Lung (tissue), 12 donors: Measurements from ENCODE around the gene BMPER. TPM values are rescaled to one million over a fixed set of nuclear protein-coding genes. Genes with fewer than 3 reads are reported as not detected.
A peak's percentile ranks its signal among the peaks of the same experiment; 100 is the strongest.

Experiments used
- ATAC-seq: fragments of 200-7000 bp; cut with Tn5 transposase; one replicate; pipeline ENCODE4 v1.9.1; 2020; ENCODE audit warnings: moderate number of reproducible peaks; ENCODE audit not compliant: insufficient read depth, low FRiP score
- DNase-seq, 3 donors: peaks; one replicate each; pipeline ENCODE4 v3.0.0-alpha.2; 2013 to 2017
- H3K27ac ChIP-seq, 2 donors: one replicate each; pipeline ENCODE4 v1.5.1; 2013; ENCODE audit warnings: mild to moderate bottlenecking in 2 of 2, moderate library complexity in 2 of 2, control low read depth in 1 of 2, inconsistent platforms in 1 of 2, low read depth in 1 of 2, low read length in 1 of 2
- H3K27me3 ChIP-seq, 3 donors: one replicate each; pipeline ENCODE4 v1.5.1; 2013; ENCODE audit warnings: low read length in 2 of 3; ENCODE audit not compliant: control insufficient read depth in 3 of 3, insufficient read depth in 3 of 3
- H3K36me3 ChIP-seq, 4 donors: one replicate each; pipeline ENCODE4 v1.5.1; 2013; ENCODE audit warnings: low read length in 4 of 4, mild to moderate bottlenecking in 1 of 4, moderate library complexity in 1 of 4; ENCODE audit not compliant: control insufficient read depth in 4 of 4, insufficient read depth in 4 of 4
- H3K4me1 ChIP-seq, 5 donors: one replicate each; pipeline ENCODE4 v1.5.1; 2013; ENCODE audit warnings: low read length in 5 of 5, mild to moderate bottlenecking in 2 of 5, moderate library complexity in 1 of 5; ENCODE audit not compliant: control insufficient read depth in 5 of 5, insufficient read depth in 5 of 5
- H3K4me3 ChIP-seq: one replicate; pipeline ENCODE4 v1.5.1; 2013; ENCODE audit warnings: mild to moderate bottlenecking, control low read depth, moderate library complexity
- H3K9ac ChIP-seq, 2 donors: one replicate each; pipeline ENCODE4 v1.5.1; 2013; ENCODE audit warnings: low read length in 2 of 2, control low read depth in 1 of 2; ENCODE audit not compliant: insufficient read depth in 1 of 2
- H3K9me3 ChIP-seq, 4 donors: one replicate each; pipeline ENCODE4 v1.5.1; 2013; ENCODE audit warnings: low read length in 3 of 4, mild to moderate bottlenecking in 1 of 4, moderate library complexity in 1 of 4; ENCODE audit not compliant: control insufficient read depth in 4 of 4, insufficient read depth in 3 of 4
- WGBS, 2 donors: extraction: QIAGEN DNeasy Blood & Tissue Kit; methylation state at CpG; one replicate each; pipeline ENCODE4 v1.1.7; 2013; 5-methylcytosine and 5-hydroxymethylcytosine counted together
- polyA plus RNA-seq, 2 donors: library from polyadenylated mRNA; stranded (reverse); fragments of 200-250 nt; gene quantifications; one replicate each; pipeline ENCODE4 v1.2.1, GENCODE V29; 2013
- total RNA-seq, 2 donors: library from RNA; depleted of rRNA in 1 of 2; stranded (reverse); fragments of >200 nt in 1 of 2; gene quantifications; one replicate each; pipeline ENCODE4 v1.2.1, GENCODE V29; 2014 to 2021
- TF ChIP-seq, protein P1 (sequence below): IDR thresholded peaks from 2 replicates; pipeline ENCODE4 v1.5.1; 2012; ENCODE audit warnings: mild to moderate bottlenecking; ENCODE audit errors: control extremely low read depth, extremely low read depth
- donor health status: control.
- donor health status: control.
- donor health status: Bipolar disorder and iron deficiency.
- donor health status: healthy.
- donor health status: DM: yes; HTN: yes; CAD: no.

BMPER gene
- total and polyA plus RNA-seq, 4 donors = 3.7 to 51.0 (median 9.0) TPM

DNA sequence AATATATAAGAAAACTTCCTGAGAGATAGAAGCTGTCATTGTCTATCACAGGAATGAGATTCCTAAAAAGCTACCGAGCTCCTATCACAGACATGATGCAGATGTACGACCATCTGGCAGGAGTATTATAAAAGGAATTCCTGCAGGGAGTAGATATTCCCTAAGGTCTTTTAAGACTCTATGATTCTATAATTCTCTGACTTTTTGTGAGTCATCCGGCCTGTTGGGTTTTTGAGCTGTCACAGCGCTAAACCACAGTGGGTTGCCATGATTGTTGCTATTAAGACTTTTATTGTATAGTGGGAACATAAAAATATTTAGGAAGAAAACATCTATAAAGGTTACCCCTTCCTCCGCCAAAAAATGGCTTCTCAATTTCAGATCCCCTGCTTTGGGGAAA is 223.4 kb downstream of the BMPER start:
- no peak overlapping the region for H3K27ac ChIP-seq
- TF ChIP-seq, protein P1, sequence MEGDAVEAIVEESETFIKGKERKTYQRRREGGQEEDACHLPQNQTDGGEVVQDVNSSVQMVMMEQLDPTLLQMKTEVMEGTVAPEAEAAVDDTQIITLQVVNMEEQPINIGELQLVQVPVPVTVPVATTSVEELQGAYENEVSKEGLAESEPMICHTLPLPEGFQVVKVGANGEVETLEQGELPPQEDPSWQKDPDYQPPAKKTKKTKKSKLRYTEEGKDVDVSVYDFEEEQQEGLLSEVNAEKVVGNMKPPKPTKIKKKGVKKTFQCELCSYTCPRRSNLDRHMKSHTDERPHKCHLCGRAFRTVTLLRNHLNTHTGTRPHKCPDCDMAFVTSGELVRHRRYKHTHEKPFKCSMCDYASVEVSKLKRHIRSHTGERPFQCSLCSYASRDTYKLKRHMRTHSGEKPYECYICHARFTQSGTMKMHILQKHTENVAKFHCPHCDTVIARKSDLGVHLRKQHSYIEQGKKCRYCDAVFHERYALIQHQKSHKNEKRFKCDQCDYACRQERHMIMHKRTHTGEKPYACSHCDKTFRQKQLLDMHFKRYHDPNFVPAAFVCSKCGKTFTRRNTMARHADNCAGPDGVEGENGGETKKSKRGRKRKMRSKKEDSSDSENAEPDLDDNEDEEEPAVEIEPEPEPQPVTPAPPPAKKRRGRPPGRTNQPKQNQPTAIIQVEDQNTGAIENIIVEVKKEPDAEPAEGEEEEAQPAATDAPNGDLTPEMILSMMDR = no peak
- H3K4me1 ChIP-seq = peaks cover 0 to 11% (median 0%) of the 10 kb centered on the region in 5 donors
- WGBS, 2 donors = 79 to 82% methylated on average over 5 of the region's 5 CpGs
- no peaks in the 10 kb centered on the region for H3K27me3 ChIP-seq
- H3K9ac ChIP-seq = no peak overlapping the region
- peaks cover 0 to 6% (median 5%) of the 10 kb centered on the region in 4 donors for H3K9me3 ChIP-seq
- H3K4me3 ChIP-seq = no peak overlapping the region
- ATAC-seq = no peak
- DNase-seq = no peak
- peaks cover 0 to 7% (median 2%) of the 10 kb centered on the region in 4 donors for H3K36me3 ChIP-seq

DNA sequence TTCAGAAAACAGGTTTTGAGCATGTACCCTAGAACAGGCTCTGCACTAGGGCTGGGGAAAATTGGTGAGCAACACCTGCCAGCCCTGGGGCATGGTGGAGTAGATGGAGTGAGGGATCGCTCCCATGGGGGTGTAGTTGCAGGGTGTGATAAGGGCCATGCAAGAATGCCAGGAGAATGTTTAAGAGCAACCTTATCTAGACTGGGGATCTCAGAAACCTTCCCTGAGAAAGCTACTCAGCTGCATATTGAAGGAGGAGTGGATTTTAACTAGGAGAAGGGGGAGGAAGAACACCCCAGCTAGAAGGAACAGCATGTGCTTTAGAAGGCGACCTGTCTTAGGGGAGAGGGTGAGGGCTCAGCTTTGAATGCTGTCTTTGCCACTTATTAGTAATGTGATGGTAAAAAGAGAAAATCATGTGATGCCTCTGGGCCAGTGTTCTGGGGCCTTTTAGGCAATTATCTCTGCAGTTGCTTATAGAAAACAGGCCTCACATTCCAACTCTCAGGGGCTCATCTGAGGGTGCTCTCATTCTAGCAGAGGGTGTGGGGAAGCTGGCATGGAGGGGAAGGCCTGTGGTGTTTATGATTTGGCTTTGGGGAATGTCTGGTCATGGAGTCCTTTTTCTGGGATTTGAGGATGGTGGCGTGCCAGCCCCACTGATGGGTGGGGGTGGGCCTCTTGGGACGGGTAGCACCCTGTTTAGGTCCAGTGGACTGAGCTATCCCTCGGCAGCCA is 225.4 kb downstream of the BMPER start:
- peaks cover 0 to 14% (median 0%) of the 10 kb centered on the region in 5 donors for H3K4me1 ChIP-seq
- no peaks in the 10 kb centered on the region for H3K36me3 ChIP-seq
- TF ChIP-seq, protein P1 = no peak
- 78 to 86% methylated on average over 5 of the region's 5 CpGs for WGBS, 2 donors
- H3K27ac ChIP-seq = peak overlapping the region in 1 of 2 donors; percentile 35
- H3K9ac ChIP-seq = no peak overlapping the region
- H3K27me3 ChIP-seq = no peaks in the 10 kb centered on the region
- H3K4me3 ChIP-seq = no peak overlapping the region
- H3K9me3 ChIP-seq = no peaks in the 10 kb centered on the region
- no peak for ATAC-seq
- peak in 1 of 3 donors; percentile 39 for DNase-seq

DNA sequence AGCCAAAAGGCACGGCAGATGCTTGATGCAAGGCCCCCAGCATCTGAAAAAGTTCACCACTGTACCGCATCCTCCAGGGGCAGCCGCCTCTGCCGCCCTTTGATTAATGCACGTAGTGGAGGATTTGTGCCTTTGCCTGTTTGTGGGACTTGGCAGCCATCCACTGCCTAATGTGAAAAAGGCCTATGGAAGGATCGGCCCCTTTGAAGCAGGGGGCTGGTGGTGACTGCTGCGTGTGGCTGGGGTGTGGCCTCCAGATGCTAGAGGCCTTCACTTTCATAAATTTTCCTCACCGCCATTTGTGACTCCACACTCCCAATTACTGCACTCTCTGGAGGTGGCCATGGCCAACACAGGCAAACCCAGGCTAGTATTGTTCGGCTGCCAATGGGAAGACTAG is 226.0 kb downstream of the BMPER start:
- TF ChIP-seq, protein P1 = no peak
- Histone ChIP-seq H3K9ac (no peak overlapping the region), H3K9me3 (no peaks in the 10 kb centered on the region), H3K27me3 (no peaks in the 10 kb centered on the region), H3K4me1 (peaks cover 0 to 14% (median 0%) of the 10 kb centered on the region in 5 donors), H3K4me3 (no peak overlapping the region), H3K27ac (peak overlapping the region in 1 of 2 donors; percentile 35), H3K36me3 (no peaks in the 10 kb centered on the region)
- 76 to 78% methylated on average over 9 of the region's 9 CpGs for WGBS, 2 donors
- no peak for ATAC-seq
- peak; percentile 60 to 74 (median 73) for DNase-seq
